Vagina (tissue), 2 donors: ENCODE measurements around the gene RALBP1.

Experiments
- POLR2A ChIP-seq, 2 donors: fragments of 450-650 bp; IDR thresholded peaks; one replicate each; pipeline ENCODE4 v1.6.1; 2017; ENCODE audit warnings: antibody characterized with exemption in 2 of 2, mild to moderate bottlenecking in 2 of 2, moderate library complexity in 2 of 2
- POLR2AphosphoS5 ChIP-seq, 2 donors: sonication (generic); formaldehyde crosslinking; IDR thresholded peaks; one replicate each; pipeline ENCODE4 v1.9.0; 2017; ENCODE audit warnings: antibody characterized with exemption in 2 of 2, mild to moderate bottlenecking in 2 of 2, low read depth in 1 of 2; ENCODE audit not compliant: insufficient read depth in 1 of 2
- TF ChIP-seq, protein P1 (sequence below), 3 experiments: fragments of 450-650 bp in 2 of 3; fragments of 200-600 bp in 1 of 3; sonication (generic) in 1 of 3; IDR thresholded peaks; one replicate each; pipeline ENCODE4 v1.5.1; 2017 to 2019; ENCODE audit warnings: antibody characterized with exemption in 3 of 3, mild to moderate bottlenecking in 2 of 3, moderate library complexity in 2 of 3

DNA sequence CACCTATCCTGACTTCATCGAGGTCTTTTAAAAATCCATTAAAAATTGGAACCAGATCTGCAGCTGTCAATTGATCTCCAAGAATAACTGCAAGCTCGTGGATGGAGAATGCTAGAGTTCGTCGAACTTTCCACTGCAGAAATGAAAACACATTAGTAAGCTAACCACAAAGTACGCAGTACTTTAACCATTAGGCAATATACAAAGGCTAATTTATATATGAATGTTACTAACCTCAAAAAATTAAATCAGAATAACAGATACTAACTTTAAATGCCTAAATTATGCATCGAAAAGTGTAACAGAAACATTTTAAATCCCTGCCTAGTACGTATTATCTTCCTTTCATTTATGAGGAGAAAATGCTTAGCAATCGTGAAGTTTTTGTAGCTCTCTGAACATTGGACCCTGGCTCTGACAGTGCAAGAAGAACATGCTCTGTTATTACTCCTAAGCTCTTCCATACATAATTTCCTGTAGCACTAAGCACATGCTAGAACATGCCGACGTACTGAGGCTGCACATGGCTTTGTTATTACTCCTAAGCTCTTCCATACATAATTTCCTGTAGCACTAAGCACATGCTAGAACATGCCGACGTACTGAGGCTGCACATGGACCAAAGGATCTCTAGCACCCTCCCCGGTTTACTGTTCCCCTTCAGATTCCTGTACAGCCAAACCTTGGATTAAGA lies 82.1 kb downstream of the RALBP1 start:
- TF ChIP-seq, protein P1, sequence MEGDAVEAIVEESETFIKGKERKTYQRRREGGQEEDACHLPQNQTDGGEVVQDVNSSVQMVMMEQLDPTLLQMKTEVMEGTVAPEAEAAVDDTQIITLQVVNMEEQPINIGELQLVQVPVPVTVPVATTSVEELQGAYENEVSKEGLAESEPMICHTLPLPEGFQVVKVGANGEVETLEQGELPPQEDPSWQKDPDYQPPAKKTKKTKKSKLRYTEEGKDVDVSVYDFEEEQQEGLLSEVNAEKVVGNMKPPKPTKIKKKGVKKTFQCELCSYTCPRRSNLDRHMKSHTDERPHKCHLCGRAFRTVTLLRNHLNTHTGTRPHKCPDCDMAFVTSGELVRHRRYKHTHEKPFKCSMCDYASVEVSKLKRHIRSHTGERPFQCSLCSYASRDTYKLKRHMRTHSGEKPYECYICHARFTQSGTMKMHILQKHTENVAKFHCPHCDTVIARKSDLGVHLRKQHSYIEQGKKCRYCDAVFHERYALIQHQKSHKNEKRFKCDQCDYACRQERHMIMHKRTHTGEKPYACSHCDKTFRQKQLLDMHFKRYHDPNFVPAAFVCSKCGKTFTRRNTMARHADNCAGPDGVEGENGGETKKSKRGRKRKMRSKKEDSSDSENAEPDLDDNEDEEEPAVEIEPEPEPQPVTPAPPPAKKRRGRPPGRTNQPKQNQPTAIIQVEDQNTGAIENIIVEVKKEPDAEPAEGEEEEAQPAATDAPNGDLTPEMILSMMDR (IDR thresholded peaks at IDR 0.05) = no peak
- no peak for TF ChIP-seq POLR2A (IDR thresholded peaks at IDR 0.05)
- peak in 1 of 2 donors; percentile 18 for TF ChIP-seq POLR2AphosphoS5 (IDR thresholded peaks at IDR 0.05; ENCODE audit: insufficient read depth in 1 of 2, low read depth in 1 of 2)
